Epithelial cell of prostate (primary cell): ENCODE measurements around the gene TBC1D12.
"Not testable (repeated sequence)": the region's sequence is repeated elsewhere in the genome, so short reads cannot be mapped to it uniquely, and the experiment has no call there.

Experiments used
- DNase-seq: peaks from one replicate; pipeline ENCODE4 v3.0.0-alpha.2; 2011; ENCODE audit warnings: low read depth, low spot score
- H3K27ac ChIP-seq: fragments of 450-650 bp; 2 replicates; pipeline ENCODE4 v1.5.1; 2017; ENCODE audit warnings: mild to moderate bottlenecking

The TBC1D12 gene

GRCh38 chr10:94521276-94522250 is 119.2 kb downstream of the TBC1D12 start:
- no peak overlapping the region for H3K27ac ChIP-seq

DNA sequence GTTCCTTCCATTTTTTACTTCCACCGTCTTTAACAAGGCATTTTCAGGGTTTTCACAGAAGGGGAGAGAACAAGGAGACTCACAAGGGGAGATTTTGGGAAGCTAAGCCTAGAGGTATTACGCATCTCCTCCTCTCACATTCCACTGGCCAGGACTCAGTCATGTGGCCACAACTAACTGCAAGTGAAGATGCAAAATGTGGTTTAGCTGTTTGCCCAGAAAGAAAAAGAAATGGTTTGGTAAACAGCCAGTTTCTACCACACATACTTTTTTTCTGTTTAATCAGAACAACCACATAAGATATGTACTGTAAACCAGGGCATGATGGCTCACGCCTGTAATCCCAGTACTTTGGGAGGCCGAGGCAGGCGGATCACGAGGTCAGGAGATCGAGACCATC is 121.8 kb downstream of the TBC1D12 start:
- DNase-seq = peak; percentile 14

More at GRCh38 chr10:94521276-94522250, 119.2 kb downstream of the TBC1D12 start:
- no peak for DNase-seq

GRCh38 chr10:94524711-94525110 is 122.4 kb downstream of the TBC1D12 start:
- no peak overlapping the region for H3K27ac ChIP-seq
- no peak for DNase-seq

More for the DNA sequence above, 121.8 kb downstream of the TBC1D12 start:
- no peak overlapping the region for H3K27ac ChIP-seq

DNA sequence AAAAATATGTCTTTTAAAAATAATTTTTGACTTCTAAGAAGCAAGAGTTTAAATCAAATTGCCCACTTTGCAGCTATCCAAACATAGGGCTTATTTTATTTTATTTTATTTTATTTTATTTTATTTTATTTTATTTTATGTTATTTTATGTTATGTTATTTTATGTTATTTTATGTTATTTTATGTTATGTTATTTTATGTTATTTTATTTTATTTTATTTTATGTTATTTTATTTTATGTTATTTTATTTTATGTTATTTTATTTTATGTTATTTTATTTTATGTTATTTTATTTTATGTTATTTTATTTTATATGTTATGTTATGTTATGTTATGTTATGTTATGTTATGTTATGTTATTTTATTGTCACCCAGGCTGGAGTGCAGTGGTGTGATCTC is 129.2 kb downstream of the TBC1D12 start:
- not testable (repeated sequence) for H3K27ac ChIP-seq, DNase-seq

GRCh38 chr10:94533027-94533426 is 130.7 kb downstream of the TBC1D12 start:
- no peak overlapping the region for H3K27ac ChIP-seq
- no peak for DNase-seq

GRCh38 chr10:94542282-94542681 is 139.9 kb downstream of the TBC1D12 start:
- DNase-seq = not testable (repeated sequence)

GRCh38 chr10:94545391-94546048 is 143.2 kb downstream of the TBC1D12 start, which contains the start of gene HELLS:
Gene HELLS, plus strand, starts transcription at chr10:94545788. Its CDS starts 134 bp downstream, at chr10:94545922.
- H3K27ac ChIP-seq = peak within 1 kb of the TSS; percentile 73
- DNase-seq = peak; percentile 37

More at GRCh38 chr10:94542282-94542681, 139.9 kb downstream of the TBC1D12 start:
- not testable (repeated sequence) for H3K27ac ChIP-seq

DNA sequence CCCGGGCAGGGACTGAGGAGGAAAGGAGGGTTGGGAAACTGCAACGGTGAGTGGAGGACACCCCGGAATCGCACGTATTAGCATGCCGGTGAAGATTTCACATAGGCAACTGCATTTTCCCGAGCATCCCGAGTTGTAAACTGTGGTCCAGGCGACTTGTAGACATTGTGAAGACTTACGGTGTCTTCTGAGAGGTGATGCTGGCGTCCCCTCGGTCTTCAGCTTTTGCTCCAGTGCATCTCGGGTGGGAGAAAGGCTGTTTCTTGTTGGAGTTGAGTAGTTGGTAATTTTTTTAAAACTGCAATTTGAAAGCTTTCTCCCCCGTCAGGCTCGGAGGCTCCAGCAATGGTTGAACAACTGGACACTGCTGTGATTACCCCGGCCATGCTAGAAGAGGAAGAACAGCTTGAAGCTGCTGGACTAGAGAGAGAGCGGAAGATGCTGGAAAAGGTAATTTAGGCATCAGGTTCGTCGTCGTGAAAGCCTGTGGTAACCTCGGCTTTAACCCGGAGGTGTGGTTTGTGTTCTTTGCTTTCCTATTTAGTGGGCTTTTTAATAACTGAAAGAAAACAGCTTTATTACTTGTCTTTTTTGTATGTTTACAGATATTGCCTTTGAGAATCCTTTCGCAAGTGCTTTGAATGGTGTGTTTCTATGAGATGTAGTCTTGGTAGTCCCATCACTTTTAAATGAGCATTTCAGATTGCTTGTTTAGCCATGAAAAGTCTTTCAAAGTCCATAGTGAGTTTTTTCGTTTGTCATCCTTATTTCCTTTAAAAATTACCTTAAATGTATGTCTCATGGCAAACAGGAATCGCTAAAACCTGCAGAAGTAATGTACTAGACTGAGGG is 143.9 kb downstream of the TBC1D12 start:
- DNase-seq = no peak
- peak overlapping the region; percentile 73 for H3K27ac ChIP-seq

- no peak overlapping the region for H3K27ac ChIP-seq
- DNase-seq = no peak
Observed at GRCh38 chr10:94546901-94547185, 144.5 kb downstream of the TBC1D12 start.

DNA sequence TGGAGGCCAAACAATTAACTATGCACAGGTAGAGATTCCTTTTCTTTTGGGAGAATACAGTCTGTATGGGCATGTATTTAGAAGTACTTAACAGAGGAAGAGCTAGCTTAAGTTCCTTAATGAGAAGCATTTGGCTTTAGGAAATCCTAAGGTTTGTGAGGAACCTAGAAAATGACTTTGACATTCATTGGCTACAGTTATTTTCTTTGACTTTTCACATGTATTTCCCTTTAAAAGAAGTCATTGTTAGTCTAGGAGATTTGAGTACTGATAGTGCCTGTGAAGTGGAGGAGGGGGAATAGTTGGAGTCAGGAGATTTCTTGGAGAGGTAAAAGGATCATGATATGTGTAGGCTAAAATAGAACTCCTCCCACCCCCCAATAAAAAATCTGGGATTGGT is 146.9 kb downstream of the TBC1D12 start:
- no peak overlapping the region for H3K27ac ChIP-seq
- no peak for DNase-seq

DNA sequence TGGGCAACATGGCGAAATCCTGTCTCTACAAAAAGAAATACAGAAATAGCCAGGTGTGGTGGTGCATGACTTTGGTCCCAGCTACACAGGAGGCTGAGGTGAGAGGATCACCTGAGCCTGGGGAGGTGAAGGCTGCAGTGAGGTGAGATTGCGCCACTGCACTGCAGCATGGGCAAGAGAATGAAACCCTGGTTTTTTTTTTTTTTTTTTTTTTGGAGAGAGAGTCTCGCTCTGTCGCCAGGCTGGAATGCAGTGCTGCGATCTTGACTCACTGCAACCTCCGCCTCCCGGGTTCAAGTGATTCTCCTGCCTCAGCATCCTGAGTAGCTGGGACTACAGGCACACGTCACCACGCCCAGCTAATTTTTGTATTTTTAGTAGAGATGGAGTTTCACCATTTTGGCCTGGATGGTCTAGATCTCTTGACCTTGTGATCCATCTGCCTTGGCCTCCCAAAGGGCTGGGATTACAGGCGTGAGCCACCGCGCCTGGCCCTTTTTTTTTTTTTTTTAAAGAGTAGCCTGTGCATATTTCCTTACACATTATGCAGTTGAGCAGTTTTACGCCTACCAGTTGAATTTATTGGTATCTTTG is 165.5 kb downstream of the TBC1D12 start:
- not testable (repeated sequence) for H3K27ac ChIP-seq, DNase-seq

DNA sequence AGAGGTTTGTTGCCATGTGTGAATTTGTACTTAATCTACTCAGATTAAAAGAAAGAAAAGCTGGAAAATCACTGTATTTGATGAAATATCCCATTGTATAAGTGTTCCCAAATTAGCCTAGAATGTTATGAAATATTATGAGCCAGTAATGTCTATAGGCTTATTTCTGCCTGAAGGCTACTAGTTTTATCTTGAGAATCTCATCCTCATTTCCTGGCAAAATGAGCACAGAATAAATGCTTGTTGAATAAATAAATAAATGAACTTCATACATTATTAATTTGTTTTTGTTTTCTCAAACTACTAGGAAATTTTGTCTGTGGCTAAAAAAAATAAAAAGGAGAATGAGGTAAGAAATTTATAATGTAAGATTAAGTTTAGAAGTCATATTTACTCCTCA is 168.7 kb downstream of the TBC1D12 start:
- DNase-seq = no peak
- H3K27ac ChIP-seq = no peak overlapping the region

- DNase-seq = no peak
- no peak overlapping the region for H3K27ac ChIP-seq
Observed at GRCh38 chr10:94571528-94571927, 169.2 kb downstream of the TBC1D12 start.

- DNase-seq = no peak
- no peak overlapping the region for H3K27ac ChIP-seq
Observed at GRCh38 chr10:94578790-94579189, 176.4 kb downstream of the TBC1D12 start.

DNA sequence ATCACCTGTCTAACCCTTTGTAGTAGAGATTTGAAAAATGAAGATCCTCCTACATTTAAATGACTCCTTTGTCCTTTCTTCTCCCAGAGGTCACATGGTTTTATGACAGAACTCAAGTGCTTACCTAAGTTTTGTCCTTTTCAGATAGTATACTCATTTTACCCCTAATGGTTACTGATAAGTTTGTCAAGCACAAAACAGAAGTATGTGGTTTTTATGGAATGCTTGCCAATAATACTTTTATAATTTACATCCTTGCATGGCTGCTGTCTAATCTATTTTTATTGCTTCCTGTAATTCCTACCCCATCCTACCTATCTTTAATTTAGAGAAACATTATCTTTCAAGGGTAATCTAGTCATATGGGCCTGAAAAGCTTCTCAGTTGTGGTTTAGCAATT is 180.8 kb downstream of the TBC1D12 start:
- no peak for DNase-seq
- H3K27ac ChIP-seq = no peak overlapping the region
